K562 (cell line): ENCODE measurements around the gene CFDP1.
"Not testable (repeated sequence)": the region's sequence is repeated elsewhere in the genome, so short reads cannot be mapped to it uniquely, and the experiment has no call there.

ENCODE experiments used
- EP300 ChIP-seq: IDR thresholded peaks from 2 replicates; pipeline ENCODE4 v1.6.1; 2012; ENCODE audit warnings: low read length, improper control_type of control experiment
- FOXM1 ChIP-seq, 2 experiments: fragments of 450-650 bp in 1 of 2; sonication (generic) in 1 of 2; formaldehyde crosslinking in 1 of 2; IDR thresholded peaks; 2 replicates each; pipeline versions ENCODE4 v1.6.1 to v1.9.0; 2017 to 2022; ENCODE audit warnings: low read depth in 2 of 2, mild to moderate bottlenecking in 2 of 2, missing genetic modification reagents in 1 of 2, moderate library complexity in 1 of 2
- HDGF ChIP-seq: fragments of 450-650 bp; IDR thresholded peaks from 2 replicates; pipeline ENCODE4 v1.6.1; 2016
- IRF2 ChIP-seq: sonication (generic); formaldehyde crosslinking; IDR thresholded peaks from 2 replicates; pipeline ENCODE4 v1.8.1; 2022; ENCODE audit warnings: mild to moderate bottlenecking, missing genetic modification reagents
- RAD21 ChIP-seq, 2 experiments: fragments of 250-450 bp in 1 of 2; fragments of 450-650 bp in 1 of 2; sonication (Bioruptor Pico) in 1 of 2; formaldehyde crosslinking in 1 of 2; IDR thresholded peaks in 1 of 2; conservative IDR thresholded peaks in 1 of 2; 2 replicates each; pipeline versions ENCODE4 v1.4.0 to v1.8.0; 2020 to 2022; ENCODE audit warnings: mild to moderate bottlenecking in 2 of 2, moderate library complexity in 1 of 2
- SIRT6 ChIP-seq: IDR thresholded peaks from one replicate; pipeline ENCODE4 v1.6.1; 2012; ENCODE audit warnings: low read depth, mild to moderate bottlenecking, control low read depth, inconsistent platforms, low read length, moderate library complexity
- TFAP4 ChIP-seq: sonication (generic); formaldehyde crosslinking; IDR thresholded peaks from 2 replicates; pipeline ENCODE4 v1.8.0; 2022; ENCODE audit warnings: missing genetic modification reagents, mild to moderate bottlenecking, moderate library complexity, borderline replicate concordance
- ZBTB26 ChIP-seq: fragments of 450-650 bp; formaldehyde crosslinking; IDR thresholded peaks from 2 replicates; pipeline ENCODE4 v1.4.0; 2022; ENCODE audit warnings: missing genetic modification characterization
- ZNF3 ChIP-seq: fragments of 250-450 bp; sonication (Bioruptor Pico); IDR thresholded peaks from 2 replicates; pipeline ENCODE4 v1.5.0; 2021; ENCODE audit warnings: mild to moderate bottlenecking, moderate library complexity
- ZNF639 ChIP-seq, 2 experiments: fragments of 200-800 bp in 1 of 2; sonication (Bioruptor generic) in 1 of 2; sonication (generic) in 1 of 2; formaldehyde crosslinking in 1 of 2; IDR thresholded peaks in 1 of 2; conservative IDR thresholded peaks in 1 of 2; 2 replicates each; pipeline versions ENCODE4 v1.5.0 to v1.6.1; 2016 to 2020; ENCODE audit warnings: missing compliant biosample characterization in 1 of 2, missing genetic modification characterization in 1 of 2, missing genetic modification reagents in 1 of 2

GRCh38 chr16:75463389-75464121, 30.3 kb upstream of the CFDP1 start:
- not testable (repeated sequence) for TF ChIP-seq HDGF; RAD21 (CRISPR knock-in tag; conservative IDR thresholded peaks at IDR 0.05 in 1 of 2, IDR thresholded peaks at IDR 0.05 in 1 of 2); ZBTB26 (CRISPR knock-in tag); EP300; IRF2 (CRISPR knock-in tag); FOXM1 (IDR thresholded peaks at IDR 0.05; ENCODE audit: low read depth); FOXM1 (CRISPR knock-in tag; IDR thresholded peaks at IDR 0.05; ENCODE audit: low read depth); TFAP4; ZNF3; ZNF639 (CRISPR knock-in tag; conservative IDR thresholded peaks at IDR 0.05 in 1 of 2, IDR thresholded peaks at IDR 0.05 in 1 of 2); SIRT6
